K562 (cell line): Measurements from ENCODE around the gene ZNF232. TPM values are rescaled to one million over a fixed set of nuclear protein-coding genes. Genes with fewer than 3 reads are reported as not detected.
A peak's percentile ranks its signal among the peaks of the same experiment; 100 is the strongest.

Experiments
- ATF4 ChIP-seq: fragments of 450-650 bp; formaldehyde crosslinking; IDR thresholded peaks from 2 replicates; pipeline ENCODE4 v1.4.0; 2022; ENCODE audit warnings: mild to moderate bottlenecking, moderate library complexity
- CREM ChIP-seq: IDR thresholded peaks from 2 replicates; pipeline ENCODE4 v1.6.1; 2014; ENCODE audit warnings: antibody characterized with exemption, low read depth
- GABPB2 ChIP-seq: fragments of 250-450 bp; sonication (Bioruptor Pico); conservative IDR thresholded peaks from 2 replicates; pipeline ENCODE4 v1.5.1; 2021; ENCODE audit warnings: mild to moderate bottlenecking
- HDAC8 ChIP-seq: fragments of 450-650 bp; IDR thresholded peaks from 2 replicates; pipeline ENCODE4 v1.6.1; 2016; ENCODE audit warnings: mild to moderate bottlenecking, missing genetic modification characterization, moderate library complexity, missing compliant biosample characterization
- MTA1 ChIP-seq: fragments of 450-650 bp; IDR thresholded peaks from 2 replicates; pipeline ENCODE4 v1.6.1; 2017; ENCODE audit warnings: borderline replicate concordance
- SOX6 ChIP-seq: fragments of 450-650 bp; IDR thresholded peaks from 2 replicates; pipeline ENCODE4 v1.6.1; 2014; ENCODE audit warnings: mild to moderate bottlenecking
- SRSF3 ChIP-seq: fragments of 200-400 bp; formaldehyde crosslinking; IDR thresholded peaks from 2 replicates; pipeline ENCODE4 v1.6.1; 2016; ENCODE audit warnings: mild to moderate bottlenecking, low read length, moderate library complexity; ENCODE audit not compliant: insufficient read depth
- U2AF2 ChIP-seq: fragments of 200-400 bp; formaldehyde crosslinking; optimal IDR thresholded peaks from 2 replicates; pipeline ENCODE3; 2017; ENCODE audit warnings: low read depth, mild to moderate bottlenecking, low read length
- WHSC1 ChIP-seq: IDR thresholded peaks from one replicate; pipeline ENCODE4 v1.6.1; 2012; ENCODE audit warnings: low read length, control low read depth, inconsistent platforms
- YBX1 ChIP-seq: fragments of 450-650 bp; IDR thresholded peaks from 2 replicates; pipeline ENCODE4 v1.7.1; 2016; ENCODE audit warnings: mild to moderate bottlenecking
- ZBTB11 ChIP-seq, 3 experiments: fragments of 200-800 bp in 1 of 3; fragments of 250-450 bp in 1 of 3; fragments of 450-650 bp in 1 of 3; sonication (Bioruptor Pico) in 1 of 3; sonication (Bioruptor generic) in 1 of 3; formaldehyde crosslinking in 1 of 3; IDR thresholded peaks; 2 replicates each; pipeline versions ENCODE4 v1.6.1 to v1.8.0; 2016 to 2022; ENCODE audit warnings: mild to moderate bottlenecking in 2 of 3, missing genetic modification characterization in 2 of 3, missing compliant biosample characterization in 1 of 3, moderate library complexity in 1 of 3
- ZNF12 ChIP-seq: sonication (generic); formaldehyde crosslinking; IDR thresholded peaks from 2 replicates; pipeline ENCODE4 v1.4.0; 2020; ENCODE audit warnings: mild to moderate bottlenecking, missing genetic modification reagents
- ZNF511 ChIP-seq: sonication (generic); formaldehyde crosslinking; IDR thresholded peaks from 2 replicates; pipeline ENCODE4 v1.8.0; 2022; ENCODE audit warnings: mild to moderate bottlenecking, missing genetic modification reagents
- ZNF830 ChIP-seq: fragments of 250-450 bp; sonication (Bioruptor Pico); IDR thresholded peaks from 2 replicates; pipeline ENCODE4 v1.5.0; 2021; ENCODE audit warnings: mild to moderate bottlenecking
- polyA plus RNA-seq, 8 experiments: library from polyadenylated mRNA; depleted of rRNA in 4 of 8; stranded (reverse) in 5 of 8; unstranded in 3 of 8; fragments of >200 nt; fragmentation: Nextera tagmentation in 2 of 8; fragmentation: Illumina TruSeq in 1 of 8; extraction: Ambion mirVana in 2 of 8; extraction: Trizol in 1 of 8; gene quantifications; 2 replicates each; pipeline versions ENCODE4 v1.2.1 to v1.2.3, GENCODE V29; 2011 to 2014; ENCODE audit warnings: inconsistent platforms in 1 of 8, missing spikeins in 1 of 8
- total RNA-seq, 7 experiments: library from RNA; depleted of rRNA in 6 of 7; stranded (reverse); fragments of >200 nt in 6 of 7; fragmentation: Illumina TruSeq in 2 of 7; extraction: Trizol in 2 of 7; gene quantifications; 2 replicates each; pipeline versions ENCODE4 v1.2.1 to v1.2.3, GENCODE V29; 2011 to 2021; ENCODE audit warnings: low replicate concordance in 1 of 7
- TF ChIP-seq, protein P1 (sequence below): fragments of 450-650 bp; IDR thresholded peaks from 2 replicates; pipeline ENCODE4 v1.6.1; 2018; ENCODE audit not compliant: partially characterized antibody
- TF ChIP-seq, protein P2 (sequence below), 2 experiments: fragments of 200-800 bp in 1 of 2; sonication (Bioruptor generic) in 1 of 2; sonication (generic) in 1 of 2; formaldehyde crosslinking in 1 of 2; IDR thresholded peaks in 1 of 2; conservative IDR thresholded peaks in 1 of 2; 2 replicates each; pipeline versions ENCODE4 v1.5.0 to v1.6.1; 2016 to 2020; ENCODE audit warnings: missing compliant biosample characterization in 1 of 2, missing genetic modification characterization in 1 of 2, missing genetic modification reagents in 1 of 2

ZNF232 gene
- total and polyA plus RNA-seq, 9 of the 15 experiments (the other 6 are each of a cell fraction or from before 2014, with no cell fraction given), result 10.6 to 26.0 (median 13.0) TPM

DNA sequence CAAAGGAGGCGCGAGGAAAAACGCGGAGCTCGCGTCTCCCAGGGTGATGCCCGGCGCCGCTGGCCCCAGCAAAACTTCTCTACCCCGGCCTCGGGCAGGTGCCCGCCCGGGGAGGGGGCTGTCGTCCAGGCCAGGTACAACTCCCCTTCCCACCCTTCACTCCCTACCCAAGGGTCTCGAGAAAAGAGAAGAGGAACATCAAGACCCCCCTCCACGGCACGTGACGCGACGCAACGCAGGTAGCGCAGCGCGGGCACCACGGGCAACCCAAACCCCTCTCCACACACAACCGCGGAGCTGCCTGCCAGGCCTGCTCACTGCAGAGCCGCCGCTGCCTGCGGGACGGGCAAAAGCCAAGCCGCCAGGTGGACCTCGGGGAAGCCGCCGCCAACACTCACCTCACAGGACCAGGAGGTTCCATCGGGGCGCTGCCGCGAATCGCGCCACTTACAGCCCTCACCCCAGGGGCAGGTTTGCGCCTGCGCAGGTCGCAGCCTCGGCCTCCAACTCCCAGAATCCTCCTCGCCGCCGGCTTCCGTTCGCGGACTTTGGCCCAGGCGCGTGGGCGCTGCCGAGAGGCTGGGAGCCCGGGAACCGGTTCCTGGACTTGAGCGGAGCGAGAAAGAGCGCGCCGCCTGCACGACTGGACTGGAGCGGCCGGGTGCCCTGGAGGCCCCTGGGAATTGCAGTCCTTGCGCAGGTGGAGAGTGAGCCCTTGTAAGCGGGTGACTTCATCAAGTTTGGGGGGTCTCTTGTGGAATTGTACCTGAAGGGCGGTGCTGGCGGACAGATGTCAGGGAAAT lies at the start of gene ZNF232 (continued):
- TF ChIP-seq, protein P1, sequence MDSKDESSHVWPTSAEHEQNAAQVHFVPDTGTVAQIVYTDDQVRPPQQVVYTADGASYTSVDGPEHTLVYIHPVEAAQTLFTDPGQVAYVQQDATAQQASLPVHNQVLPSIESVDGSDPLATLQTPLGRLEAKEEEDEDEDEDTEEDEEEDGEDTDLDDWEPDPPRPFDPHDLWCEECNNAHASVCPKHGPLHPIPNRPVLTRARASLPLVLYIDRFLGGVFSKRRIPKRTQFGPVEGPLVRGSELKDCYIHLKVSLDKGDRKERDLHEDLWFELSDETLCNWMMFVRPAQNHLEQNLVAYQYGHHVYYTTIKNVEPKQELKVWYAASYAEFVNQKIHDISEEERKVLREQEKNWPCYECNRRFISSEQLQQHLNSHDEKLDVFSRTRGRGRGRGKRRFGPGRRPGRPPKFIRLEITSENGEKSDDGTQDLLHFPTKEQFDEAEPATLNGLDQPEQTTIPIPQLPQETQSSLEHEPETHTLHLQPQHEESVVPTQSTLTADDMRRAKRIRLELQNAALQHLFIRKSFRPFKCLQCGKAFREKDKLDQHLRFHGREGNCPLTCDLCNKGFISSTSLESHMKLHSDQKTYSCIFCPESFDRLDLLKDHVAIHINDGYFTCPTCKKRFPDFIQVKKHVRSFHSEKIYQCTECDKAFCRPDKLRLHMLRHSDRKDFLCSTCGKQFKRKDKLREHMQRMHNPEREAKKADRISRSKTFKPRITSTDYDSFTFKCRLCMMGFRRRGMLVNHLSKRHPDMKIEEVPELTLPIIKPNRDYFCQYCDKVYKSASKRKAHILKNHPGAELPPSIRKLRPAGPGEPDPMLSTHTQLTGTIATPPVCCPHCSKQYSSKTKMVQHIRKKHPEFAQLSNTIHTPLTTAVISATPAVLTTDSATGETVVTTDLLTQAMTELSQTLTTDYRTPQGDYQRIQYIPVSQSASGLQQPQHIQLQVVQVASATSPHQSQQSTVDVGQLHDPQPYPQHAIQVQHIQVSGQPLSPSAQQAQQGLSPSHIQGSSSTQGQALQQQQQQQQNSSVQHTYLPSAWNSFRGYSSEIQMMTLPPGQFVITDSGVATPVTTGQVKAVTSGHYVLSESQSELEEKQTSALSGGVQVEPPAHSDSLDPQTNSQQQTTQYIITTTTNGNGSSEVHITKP, result no peak
- TF ChIP-seq, protein P2, sequence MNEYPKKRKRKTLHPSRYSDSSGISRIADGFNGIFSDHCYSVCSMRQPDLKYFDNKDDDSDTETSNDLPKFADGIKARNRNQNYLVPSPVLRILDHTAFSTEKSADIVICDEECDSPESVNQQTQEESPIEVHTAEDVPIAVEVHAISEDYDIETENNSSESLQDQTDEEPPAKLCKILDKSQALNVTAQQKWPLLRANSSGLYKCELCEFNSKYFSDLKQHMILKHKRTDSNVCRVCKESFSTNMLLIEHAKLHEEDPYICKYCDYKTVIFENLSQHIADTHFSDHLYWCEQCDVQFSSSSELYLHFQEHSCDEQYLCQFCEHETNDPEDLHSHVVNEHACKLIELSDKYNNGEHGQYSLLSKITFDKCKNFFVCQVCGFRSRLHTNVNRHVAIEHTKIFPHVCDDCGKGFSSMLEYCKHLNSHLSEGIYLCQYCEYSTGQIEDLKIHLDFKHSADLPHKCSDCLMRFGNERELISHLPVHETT (CRISPR knock-in tag; conservative IDR thresholded peaks at IDR 0.05 in 1 of 2, IDR thresholded peaks at IDR 0.05 in 1 of 2), result peak in 1 of 2 experiments; percentile 61; a peak in 2 of 4 replicates
- TF ChIP-seq YBX1 (no peak), SOX6 (no peak), CREM (peak; percentile 45), U2AF2 (no peak), GABPB2 (CRISPR knock-in tag) (no peak), SRSF3 (no peak), ZNF511 (CRISPR knock-in tag) (0 out of 2 replicates have a peak, but pooled peaks have one; percentile 34), HDAC8 (tag) (no peak), MTA1 (0 out of 2 replicates have a peak, but pooled peaks have one; percentile 45), ZNF12 (0 out of 2 replicates have a peak, but pooled peaks have one; percentile 8), WHSC1 (no peak), ZBTB11 (CRISPR knock-in tag; IDR thresholded peaks at IDR 0.05) (peak in 1 of 3 experiments; percentile 79; a peak in 2 of 6 replicates), ZNF830 (CRISPR knock-in tag) (no peak), ATF4 (CRISPR knock-in tag) (no peak)
